ENCODE results near the gene ACE.

Gene ACE

DNA sequence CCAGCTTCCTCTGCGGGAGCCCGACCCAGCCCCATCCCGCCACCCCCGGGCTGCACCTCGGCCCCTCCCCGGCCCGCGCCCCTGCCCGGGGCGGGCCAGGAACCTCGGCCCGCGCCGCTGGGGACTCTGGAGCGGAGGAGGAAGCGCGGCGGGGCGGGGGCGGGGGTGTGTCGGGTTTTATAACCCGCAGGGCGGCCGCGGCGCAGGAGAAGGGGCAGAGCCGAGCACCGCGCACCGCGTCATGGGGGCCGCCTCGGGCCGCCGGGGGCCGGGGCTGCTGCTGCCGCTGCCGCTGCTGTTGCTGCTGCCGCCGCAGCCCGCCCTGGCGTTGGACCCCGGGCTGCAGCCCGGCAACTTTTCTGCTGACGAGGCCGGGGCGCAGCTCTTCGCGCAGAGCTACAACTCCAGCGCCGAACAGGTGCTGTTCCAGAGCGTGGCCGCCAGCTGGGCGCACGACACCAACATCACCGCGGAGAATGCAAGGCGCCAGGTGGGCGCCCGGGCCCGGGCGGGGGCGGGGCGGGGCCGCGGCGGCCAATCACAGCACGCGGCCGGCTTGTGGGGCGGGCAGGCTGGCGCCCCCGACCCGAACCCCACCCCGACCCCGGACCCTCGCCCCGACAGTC, at the start of gene ACE:
Gene ACE (plus strand): TSS at position 208 of the 626 bp plus-strand sequence. CDS start 34 bp downstream, at position 242.
- DNase-seq: peak; percentile 22

DNA sequence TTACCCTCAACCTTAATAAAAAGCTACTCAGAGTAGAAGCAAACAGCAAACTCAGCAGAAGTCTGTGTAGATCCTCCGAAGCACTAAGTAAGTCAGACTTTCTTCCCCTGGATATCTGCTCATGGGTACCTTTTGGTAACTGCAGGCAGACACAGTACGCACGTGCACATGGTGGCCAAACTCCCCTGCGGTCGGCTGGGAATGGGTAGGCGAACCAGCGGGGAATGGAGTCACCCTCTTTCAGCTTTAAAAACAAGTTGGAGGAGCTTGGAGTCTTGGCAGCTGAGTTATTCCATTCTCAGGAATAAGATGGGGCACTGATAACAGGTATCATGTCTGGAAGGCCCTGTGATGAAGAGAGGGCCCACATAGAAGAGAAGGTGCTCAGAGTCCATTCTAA, 47.1 kb upstream of the ACE start:
- no peak for DNase-seq

DNA sequence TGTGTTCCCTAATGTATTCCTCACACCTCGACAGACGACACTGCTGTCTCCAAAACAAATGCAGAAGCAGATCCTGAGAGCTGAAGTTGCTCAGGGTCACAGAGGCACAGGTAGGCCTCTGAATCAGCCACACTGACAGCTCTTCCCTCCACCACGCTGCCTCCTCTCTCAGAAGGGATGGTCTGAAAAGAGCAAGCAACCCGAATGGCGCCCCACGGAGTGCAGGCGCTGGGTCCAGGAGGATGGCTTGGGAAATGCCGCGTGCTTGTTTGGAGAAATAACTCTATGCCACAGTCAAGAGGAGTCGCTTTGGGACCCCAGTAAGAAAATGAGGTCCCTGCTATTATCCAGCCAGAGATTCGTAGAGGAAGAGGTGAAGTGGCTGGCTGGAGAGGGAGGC, 46.6 kb upstream of the ACE start:
- DNase-seq: no peak

DNA sequence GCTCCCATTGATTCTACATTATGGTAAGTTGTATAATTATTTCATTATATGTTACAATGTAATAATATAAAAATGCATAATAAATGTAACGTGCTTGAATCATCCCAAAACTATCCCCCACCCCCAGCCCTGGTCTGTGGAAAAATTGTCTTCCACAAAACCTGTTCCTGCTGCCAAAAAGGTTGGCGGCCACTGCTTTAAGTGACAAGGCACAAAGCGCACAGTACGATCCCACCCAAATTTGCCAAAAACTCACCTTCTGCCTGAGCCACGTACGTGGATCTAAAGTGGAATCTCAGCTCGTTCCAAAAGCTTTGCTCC, 45.3 kb upstream of the ACE start:
- DNase-seq: no peak

DNA sequence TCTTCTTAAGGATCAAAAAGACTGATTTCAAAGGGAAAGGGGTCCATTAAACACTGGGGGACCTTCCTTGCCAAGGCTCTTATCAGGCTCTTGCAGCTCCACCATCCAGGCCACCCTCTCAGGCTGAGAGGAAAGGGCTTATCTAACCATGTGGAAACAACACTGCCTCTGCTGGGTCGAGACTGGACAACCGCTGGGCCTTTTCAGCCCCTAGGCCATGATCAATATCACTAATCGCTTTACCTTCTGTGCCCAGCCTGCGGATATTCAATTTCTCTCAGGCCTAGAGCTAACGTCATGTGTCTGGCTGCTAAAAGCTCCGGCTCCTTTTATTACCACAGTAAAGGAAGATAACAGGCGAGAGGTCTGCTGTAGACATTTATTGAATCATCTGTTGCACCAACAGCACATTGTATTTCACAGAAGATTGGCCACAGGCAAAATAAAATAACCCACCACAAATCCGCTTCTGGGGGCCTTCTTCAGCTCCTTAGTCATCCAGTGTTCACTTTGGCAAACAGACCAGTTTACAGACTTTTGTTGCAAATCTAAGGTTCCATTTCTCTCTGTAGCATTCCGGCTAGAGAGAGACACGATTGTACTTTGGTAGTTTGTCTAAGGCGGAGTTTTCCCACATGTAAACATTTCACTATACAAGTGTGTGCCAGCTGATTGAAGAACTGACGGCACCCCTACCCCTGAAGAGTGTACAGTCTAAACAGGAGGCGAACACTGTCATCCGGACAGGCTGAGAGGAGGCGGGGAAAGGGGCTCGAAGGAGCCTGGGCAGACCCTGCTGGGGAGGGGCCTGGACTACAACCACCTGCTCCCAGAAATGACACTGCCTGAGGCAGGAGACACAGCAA, 44.7 kb upstream of the ACE start:
- no peak for DNase-seq

DNA sequence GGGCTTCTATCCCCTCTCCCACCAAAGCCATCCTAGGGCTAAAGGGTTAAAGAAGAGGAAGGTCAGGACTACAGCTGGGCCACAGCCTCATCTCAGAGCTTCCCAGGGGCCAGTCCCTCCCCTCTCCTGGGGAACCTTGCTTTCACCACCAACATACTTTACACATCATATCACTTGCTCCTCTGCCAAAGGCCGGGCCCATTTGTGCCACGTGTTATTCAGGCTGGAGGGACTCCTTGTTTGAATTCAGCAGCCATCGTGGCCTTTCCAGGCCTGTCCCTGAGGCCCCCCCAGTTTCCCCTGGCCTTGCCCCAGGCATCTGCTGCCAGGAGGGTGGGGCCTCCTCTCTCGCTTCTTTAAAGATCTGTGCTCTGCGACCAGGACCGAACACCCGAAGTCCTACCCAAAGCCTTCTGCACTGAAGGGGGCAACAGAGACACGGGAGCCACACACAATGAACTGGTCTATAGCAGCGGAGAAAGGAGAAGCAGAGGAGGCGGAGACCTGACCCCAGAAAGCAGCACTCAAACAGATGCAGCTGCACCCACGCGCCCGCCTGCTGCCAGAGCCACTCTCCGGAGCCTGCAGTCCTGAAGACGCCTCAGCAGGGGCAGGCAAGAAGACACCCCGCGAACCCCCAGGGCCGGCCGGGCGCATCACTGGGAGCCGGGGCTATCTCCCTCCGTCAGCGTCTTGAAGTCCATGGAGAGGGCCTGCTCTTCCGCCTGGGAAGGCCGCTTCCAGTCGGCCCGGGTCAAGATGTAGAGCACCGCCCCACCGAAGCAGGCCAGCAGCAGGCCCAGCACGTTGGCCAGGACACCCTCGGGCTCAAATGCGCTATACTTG, 42.9 kb upstream of the ACE start:
- no peak for DNase-seq

DNA sequence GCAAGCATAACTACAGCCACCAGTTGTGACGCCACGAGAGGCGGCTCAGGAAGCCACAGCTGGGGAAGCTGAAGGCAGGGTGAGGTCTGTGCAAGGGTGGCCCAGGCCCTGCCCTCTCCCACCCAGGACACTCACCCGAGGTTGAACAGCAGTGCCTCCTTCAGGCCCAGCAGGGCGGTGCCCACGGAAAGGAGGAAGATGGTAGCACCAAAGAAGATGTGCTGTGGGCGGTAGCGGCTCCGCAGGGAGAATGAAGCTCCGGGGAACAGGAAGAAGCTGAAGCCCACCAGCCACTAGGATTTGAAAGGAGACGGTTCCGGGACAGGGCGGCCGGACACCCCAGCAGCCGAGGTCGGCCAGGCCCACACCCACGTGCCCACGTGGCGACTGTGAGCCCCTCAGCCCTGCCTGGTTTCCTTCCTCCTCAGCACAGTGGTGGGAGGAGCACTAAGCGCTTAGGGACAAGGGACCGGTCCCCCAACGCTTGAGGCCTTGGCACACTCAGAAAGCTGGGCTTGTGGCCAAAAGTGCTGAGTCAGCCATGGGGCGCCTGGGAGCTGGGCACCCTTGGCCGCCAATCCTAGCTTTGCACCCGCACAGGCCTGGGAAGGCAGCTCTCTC, 41.8 kb upstream of the ACE start:
- no peak for DNase-seq

DNA sequence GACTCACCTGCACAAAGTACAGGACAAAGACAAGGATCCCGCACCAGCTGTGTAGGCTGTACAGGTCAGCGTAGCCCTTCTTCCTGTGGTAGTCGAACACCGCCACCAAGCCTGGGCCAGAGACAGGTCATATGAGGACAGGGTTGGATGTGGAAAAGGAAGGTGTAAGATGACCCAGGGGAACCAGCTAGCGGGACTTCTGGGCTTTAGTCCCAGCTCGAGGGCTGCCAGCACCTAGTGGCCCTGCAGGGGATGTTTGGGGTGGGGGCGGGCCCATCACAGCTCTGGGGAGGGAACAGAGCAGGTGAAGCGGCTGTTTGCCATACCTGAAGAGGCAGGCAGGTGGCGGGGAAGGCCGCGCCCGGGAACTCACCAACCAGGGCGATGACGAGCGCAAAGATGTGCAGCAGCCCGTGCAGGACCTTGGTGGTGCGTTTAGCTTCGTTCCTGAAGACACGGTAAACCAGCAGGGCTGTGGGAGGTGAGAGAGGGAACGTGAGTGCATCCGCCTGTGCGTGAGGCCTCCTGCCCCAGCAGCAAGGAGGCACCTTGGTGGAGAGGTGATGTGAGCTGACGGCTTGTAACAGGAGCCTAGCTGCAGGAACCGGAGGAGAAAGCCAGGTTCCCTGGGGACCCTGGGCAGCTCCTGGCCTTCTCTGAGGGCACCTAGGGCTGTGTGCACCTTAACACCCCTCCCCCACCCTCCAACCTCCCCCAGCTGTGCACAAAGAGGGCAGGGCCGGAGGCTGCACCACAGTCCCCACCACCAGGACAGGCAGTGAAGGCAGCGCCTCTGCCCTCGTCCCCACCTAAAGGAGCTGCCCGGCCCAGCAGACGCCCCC, 41.0 kb upstream of the ACE start:
- DNase-seq: peak; percentile 35

DNA sequence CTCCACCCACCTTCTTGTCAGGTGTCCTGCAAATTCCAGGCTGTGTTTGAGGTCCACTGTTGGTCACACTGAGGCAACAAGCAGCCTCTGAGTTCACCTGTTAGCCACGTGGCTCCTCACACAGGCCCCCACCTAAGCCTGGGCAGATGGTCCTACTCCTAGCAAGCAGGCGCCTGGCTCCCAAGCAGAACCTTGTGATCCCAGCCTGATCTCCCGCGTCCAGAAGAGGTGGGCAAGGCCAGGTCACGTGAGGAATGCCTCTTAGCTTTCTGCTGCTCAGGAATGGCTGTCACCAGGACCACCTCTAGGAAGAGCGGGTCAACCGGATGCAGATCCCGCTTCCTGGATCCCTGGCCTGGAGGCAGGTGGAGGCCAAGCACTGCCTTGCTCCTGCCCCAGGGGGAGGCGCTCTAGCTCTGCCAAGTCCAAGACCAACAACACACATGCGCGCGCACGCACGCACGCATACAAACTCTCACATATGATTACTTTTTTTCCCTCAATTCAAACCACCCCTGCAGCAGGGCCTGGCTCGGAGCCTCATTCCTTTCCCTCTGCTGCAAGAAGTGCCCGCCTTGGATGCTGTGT, 40.2 kb upstream of the ACE start:
- DNase-seq: no peak

DNA sequence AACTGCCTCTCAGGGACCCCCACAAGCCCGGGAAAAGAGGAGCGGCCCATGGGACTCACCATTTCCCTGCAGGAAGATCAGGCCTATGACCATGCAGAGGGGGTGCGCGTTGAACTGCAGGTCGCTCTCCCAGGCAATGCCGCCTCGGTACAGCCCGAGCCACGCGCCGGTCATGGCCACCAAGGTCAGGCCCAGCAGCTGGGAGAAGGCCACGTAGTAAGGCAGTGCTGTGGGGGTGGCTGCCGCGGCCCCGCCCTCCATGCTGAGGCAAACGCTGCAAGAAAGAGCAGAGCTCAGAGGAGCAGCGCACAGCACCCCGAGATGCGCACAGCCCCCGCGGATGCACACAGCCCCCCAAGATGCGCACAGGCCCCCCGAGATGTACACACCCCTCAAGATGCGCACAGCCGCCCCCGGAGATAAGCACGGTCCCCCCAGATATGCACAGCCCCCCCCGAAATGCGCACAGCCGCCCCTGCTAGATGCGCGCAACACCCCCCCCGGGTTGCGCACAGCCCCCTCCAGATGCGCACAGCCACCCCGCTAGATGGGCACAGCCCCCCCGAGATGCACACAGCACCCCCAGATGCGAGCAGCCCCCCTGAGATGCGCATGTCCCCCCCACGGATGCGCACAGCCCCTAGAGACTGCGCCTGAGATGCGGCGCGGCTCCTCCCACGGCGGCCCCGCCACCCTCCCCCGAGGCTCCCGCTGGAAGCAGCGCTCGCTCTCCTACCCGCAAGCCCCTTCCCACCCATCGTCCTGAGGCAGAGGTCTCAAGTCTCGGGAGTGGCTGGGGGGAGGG, 39.4 kb upstream of the ACE start:
- DNase-seq: no peak

DNA sequence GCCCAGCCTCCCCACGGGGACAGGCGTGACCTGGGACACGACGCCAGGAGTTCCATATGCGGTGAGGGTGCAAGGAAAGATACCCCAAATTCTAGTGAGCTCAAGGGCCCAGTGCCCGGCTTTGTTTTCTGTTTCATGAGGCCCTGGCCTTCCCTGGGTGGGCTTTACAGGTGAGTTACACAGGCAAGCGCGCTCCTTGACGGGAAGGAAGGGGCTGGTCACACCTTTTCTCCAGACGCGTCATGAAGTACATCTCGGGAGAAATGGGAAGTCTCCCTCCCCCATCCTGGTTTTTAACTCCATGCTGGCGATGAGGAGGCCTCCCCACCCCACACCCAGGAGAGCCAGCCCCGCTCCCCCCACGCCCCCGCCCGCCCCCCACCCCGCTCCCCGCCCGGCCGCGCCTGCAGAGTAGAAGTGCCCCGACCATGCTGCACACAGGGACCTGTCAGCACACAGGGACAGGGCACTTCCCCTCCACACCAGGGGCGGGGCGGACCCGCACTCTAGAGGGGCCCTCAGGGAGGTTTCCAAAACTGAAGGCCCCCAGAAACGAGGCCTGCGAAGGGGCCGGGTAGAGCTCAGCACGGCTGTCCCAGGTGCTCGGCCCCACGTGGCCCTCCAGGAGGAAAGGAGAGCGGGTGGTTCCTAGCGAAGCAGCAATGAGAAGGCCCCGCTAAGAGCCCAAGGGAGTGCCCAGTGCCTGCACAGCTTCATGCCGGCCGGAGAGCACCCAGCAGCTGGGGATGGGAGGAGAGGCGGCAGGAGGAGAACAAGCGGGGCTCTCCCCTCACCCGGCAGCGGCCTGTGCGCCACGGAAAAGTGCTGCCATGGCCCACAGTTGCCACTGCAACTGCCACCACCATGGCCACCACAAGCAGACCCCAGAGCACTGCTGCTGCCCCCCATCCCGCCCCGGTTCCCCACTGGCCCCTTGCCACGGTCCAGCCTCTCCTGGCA, 38.5 kb upstream of the ACE start:
- DNase-seq: no peak

DNA sequence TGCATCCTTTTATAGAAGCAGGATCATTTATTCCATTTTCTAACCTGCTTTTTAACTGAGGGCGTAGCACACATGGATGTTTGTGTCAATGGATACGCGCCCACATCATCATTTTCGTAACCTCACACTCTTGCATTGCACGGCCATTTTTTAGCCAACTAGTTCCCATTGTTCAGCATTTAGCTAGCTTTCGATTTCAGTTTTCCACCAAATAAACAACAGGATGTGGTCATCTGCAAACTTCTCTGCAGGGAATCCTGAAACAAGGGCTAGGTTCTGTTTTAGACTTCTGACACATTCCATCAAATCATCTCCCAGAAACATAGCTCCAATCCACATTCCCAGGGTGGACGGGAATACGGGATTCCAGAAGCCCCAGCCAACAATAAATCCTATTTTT, 37.2 kb upstream of the ACE start:
- no peak for DNase-seq

DNA sequence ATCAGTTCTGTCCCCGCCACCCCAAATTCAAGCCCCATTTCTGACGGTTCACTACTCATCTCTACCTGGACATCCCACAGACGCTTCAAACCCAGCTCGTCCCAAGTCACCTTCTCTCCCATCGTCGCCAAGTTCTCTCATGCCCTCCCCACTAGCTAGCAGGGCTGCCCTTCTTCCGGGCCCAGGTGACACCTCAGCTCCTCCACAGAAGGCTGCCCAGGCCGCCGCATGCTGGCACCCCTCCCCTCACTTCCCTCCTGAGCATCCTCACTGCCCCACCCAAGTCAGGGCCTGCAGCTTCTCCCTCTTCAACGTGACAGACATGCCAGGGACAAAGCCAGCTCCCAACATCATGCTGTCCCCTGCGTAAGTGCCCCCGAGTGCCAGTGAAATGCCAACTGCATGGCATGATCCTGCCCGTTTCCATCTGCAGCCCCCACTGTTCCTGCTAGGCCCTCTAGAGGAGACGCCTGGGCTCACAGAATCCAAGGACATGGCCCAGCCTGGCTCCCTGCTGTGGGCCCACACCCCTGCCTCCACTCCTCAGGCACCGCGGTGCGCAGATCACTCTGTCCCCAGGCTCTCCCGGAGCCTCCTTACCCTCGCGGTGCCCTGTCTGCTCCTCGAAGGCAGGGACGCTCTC, 36.6 kb upstream of the ACE start:
- no peak for DNase-seq

DNA sequence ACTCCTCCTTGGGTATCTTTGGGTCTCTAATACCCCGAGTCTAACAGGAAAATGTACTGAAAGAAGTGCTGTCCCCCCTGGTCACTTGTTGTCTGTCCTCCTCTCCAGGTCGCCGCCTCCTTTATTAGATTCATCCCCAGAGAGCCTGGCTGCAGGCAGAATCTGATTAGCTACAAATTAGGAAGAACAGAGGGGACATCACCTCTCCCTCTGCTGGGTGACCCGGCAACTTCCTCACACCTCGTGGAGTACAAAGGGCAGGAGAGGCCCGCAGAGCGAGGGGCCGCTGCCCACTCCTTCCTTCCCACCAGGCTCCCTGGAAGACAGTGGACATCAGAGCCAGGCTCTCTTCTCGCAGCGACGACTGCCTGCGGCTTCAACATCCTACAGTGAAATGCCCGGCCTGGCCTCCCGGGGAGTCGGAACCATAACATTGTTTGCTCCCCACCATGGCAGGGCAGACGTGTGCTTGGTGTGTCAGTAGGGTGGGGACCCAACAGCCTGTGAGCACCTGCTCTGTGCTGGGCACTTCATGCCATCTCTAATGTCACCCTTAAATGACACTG, 36.0 kb upstream of the ACE start:
- no peak for DNase-seq

DNA sequence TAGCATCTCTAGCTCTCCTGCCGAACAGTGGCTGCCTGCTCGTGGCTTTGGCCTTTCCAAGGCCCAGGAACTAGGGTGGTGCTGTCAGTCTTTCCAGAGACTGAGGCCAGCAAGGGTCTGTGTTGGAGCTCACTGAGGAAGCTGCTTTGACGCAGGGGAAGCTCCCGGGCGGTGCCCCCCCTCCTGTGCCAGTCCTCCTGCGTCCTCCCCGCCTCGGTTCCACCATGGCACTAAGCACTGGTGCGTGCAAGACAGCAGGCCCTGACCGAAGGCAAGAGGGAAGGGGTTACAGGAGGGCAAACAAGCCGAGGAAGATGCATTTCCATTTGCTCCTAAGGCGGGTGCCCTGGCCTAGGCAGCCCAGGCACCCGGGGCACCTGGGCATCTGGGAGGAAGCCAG, 35.2 kb upstream of the ACE start:
- DNase-seq: no peak

DNA sequence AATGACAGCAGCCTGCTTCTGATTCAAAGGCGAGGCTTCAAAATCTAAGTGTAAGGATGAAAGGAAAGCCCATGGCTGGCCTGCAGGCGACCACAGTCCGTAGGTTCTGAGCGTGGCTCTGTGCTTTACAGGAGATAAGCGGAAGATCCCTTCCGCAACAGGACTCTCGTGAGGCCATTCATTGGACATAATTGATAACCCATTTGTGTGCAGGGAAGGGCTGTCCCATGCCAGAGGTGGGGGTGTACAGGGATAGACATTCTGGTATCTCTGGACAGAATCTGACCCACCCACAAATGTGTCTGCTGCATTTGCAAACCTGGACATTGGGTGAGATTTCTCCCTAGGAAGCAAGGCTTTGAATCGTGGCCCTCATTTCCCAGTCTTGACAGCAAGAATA, 34.8 kb upstream of the ACE start:
- no peak for DNase-seq

DNA sequence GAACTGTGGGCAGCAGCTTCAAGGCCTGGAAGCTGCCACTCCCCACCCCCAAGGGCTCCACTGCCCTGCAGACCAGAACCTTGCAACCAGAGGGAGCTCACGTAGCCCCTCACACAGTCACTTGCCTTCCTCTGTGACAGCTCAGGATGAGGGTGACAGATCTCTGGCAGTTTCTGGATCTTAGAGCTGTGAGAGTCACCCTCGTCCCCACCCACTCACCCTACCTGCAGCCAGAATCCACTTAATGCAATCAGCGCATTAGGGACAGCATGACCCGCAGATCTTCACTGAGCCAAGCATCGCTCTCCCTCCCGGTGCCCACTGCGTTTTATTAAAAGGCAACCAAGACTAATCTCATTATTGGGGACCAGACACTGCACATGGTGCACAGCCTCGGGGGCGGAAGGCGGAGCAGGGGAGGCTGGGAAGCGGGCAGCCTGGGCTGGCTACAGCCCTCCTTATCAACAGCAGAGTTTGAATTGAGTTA, 34.3 kb upstream of the ACE start:
- no peak for DNase-seq

DNA sequence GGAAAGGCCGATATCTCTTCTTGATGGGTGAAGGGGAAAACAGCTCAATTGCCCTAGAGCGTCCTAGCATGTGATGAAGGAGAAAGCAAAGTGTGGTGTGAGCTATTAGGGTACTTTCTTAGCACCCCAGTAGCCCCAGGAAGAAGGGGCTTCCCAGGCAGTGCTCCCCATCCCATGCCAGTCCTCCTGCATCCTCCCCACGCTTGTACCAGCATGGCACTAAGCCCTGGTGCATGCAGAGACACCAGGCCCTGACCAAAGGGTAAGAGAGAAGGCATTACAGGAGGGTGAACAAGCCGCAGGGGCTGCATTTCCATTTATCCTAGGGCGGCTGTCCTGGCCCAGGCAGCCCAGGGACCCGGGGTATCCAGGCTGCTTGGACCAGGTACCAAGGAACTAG, 33.8 kb upstream of the ACE start:
- no peak for DNase-seq

DNA sequence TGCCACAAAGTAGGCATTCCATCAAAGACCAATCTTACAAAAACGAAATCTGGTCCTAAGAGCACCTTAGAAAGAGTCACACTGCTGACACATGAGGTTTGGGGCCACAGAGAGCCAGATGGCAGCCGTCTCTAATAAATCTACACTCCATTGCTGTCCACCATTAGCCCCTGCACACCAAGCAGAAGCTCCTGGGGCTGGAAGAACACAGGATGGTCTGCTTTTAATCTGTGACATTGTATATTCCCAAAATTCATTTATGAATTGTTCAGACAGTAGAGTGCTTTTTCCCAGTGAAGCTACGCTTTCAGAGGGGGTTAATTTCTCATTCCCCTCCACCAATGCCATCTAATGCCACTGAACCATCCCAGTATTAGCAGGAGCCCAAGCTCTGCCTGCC, 32.4 kb upstream of the ACE start:
- no peak for DNase-seq
